NCI-H748 (cell line): ENCODE results near the gene FAM3B.

Experiments used
- DNase-seq: peaks from one replicate; lab custom pipeline; 2025; ENCODE audit not compliant: unreplicated experiment; lab: John Stamatoyannopoulos, UW

FAM3B gene

GRCh38 chr21:41393876-41394465 is 77.4 kb downstream of the FAM3B start:
- no peak for DNase-seq

- no peak for DNase-seq
These were observed 80.0 kb downstream of the FAM3B start for GRCh38 chr21:41396558-41397075.

DNA sequence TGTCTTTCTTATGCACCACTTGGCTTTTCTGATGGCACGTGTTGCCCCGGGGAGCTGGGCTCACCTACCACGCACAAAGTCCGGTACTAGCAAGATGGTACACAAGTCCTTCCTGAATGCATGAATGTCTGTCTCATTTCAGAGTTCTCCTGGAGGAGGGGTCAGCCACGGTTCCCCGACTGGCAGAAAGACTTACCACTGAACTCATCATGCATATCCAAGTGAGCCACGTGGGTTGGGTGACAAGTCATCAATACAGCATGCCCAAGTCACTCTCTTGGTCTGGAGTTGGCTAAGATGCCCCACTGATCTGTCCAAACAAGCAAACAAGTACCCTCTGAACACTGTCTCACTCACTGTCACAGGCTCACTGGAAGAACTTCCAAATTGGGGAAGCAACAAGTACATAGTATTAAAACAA is 80.9 kb downstream of the FAM3B start:
- no peak for DNase-seq

- DNase-seq = no peak
These were observed 81.7 kb downstream of the FAM3B start for GRCh38 chr21:41398251-41398650.

- DNase-seq = no peak
These were observed 82.2 kb downstream of the FAM3B start for GRCh38 chr21:41398831-41399230.

- DNase-seq = no peak
These were observed 82.7 kb downstream of the FAM3B start for GRCh38 chr21:41399246-41399800.

GRCh38 chr21:41402231-41402630 is 85.6 kb downstream of the FAM3B start:
- no peak for DNase-seq

- no peak for DNase-seq
These were observed 86.2 kb downstream of the FAM3B start for GRCh38 chr21:41402796-41403195.

GRCh38 chr21:41403331-41403730 is 86.7 kb downstream of the FAM3B start:
- DNase-seq = no peak

DNA sequence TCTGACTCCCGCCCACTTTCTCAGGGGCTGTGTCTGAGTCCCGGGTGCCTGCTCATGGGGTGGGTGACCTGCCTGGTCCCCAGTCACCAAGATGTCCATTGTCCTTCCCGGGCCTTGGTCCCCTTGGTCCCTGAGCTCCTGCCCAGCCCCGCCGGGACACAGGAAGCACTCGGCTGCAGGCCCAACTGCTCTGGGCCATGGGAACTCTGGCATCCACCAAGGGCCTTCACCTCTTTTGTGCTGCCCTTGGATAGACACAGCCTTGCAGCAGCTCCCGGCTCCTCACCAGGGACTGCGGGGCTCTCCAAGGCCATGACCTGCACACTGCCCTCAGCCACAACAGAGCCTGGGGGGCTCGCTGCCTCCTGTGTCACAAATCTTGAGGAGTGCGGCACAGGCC is 87.4 kb downstream of the FAM3B start:
- no peak for DNase-seq

GRCh38 chr21:41405321-41405720 is 88.7 kb downstream of the FAM3B start:
- no peak for DNase-seq

DNA sequence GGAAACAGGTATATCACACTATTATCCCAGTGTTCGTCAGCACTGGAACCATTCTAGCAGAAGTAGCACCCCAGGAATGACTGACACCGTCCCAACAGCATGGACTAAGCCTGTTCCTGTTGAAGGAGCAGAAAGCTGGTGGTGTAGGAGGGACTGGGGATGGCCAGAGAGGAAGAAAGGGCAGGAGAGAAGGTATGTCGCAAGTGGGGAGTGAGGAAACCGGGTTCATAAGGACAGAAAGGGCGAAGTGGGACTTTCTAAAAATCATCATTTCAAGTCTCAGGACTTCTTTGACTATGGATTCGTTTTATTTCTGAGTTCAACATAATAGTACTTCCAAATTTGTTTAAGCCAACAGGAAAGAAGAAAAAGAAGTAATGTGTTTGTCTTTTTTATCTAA is 89.7 kb downstream of the FAM3B start:
- DNase-seq = no peak
